ENCODE results near the gene INPP5D. TPM values are rescaled to one million over a fixed set of nuclear protein-coding genes. Genes with fewer than 3 reads are reported as not detected.

INPP5D gene
- total RNA-seq, 4 donors from 2014 or later = 22.8 to 55.3 (median 42.1) TPM

DNA sequence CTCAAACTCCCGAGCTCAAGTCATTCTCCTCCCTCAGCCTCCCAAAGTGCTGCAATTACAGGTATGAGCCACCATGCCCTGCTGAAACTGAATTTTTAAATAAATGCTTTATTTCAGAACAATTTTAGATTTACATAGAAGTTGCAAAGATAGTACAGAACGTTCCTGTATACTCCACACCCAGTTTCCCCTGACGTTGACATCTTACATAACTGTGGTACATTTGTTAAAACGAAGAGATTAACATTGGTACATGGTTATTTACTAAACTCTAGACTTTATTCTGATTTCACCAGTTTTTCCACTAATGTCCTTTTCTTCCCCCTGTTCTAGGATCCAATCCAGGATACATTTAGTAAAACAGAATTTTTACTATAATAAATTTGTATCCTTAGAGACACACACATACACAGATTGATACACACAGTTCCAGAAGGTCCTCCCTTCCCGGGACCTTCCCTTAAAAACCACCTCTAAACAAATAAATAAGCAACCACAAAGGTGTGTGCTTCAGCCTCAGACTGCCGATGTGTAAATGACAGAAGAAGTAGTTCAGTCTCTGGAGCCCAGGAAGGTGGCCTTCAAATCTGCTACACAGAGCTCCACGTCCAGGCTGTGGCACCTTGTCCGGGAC is 20.8 kb upstream of the INPP5D start:
- WGBS, 2 donors = 60 to 72% methylated on average over 8 of the region's 8 CpGs

DNA sequence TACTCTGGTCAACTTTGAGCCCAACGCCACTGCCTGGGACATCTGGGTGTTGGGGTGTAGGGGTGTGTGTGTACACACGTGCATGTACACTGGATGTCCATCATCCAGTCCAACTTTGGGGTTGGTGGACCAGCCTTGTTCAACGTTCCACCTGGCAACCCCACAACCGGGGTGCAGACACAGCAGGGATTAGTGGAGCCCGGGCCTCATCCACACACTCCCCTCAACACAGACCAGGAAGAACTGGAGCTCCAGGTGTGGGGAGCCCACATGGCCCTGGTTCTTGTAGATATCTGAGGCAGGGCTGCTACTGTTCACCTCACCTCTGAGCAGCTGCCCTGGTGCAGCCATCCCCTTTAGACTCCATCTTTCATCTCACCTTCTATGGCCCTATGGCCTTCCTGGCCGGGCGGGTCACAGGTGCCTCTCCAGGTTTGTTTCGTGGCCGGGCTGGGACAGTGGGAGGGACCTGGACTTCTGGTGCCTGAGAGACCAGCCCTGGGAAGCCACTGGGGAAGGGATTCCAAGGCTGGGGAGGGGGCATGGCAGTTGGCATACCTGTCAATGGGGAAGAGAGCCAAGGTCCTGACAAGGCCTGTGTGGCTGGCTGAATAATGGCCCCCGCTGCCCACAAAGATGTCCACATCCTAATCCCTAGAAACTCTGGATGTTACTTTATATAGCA is 20.2 kb upstream of the INPP5D start:
- Histone ChIP-seq H3K9me3 (no peaks in the 10 kb centered on the region), H3K4me1 (peaks cover 0 to 8% (median 0%) of the 10 kb centered on the region in 4 donors), H3K27ac (peak overlapping the region; percentile 56 to 89 (median 72)), H3K27me3 (no peaks in the 10 kb centered on the region), H3K4me3 (no peak overlapping the region), H3K36me3 (no peaks in the 10 kb centered on the region)
- 75 to 88% methylated on average over 9 to 10 of the region's 10 CpGs for WGBS, 2 donors
- no peak for TF ChIP-seq EP300 (IDR thresholded peaks at IDR 0.05)
- TF ChIP-seq POLR2A (IDR thresholded peaks at IDR 0.05) = no peak
- TF ChIP-seq, protein P1, sequence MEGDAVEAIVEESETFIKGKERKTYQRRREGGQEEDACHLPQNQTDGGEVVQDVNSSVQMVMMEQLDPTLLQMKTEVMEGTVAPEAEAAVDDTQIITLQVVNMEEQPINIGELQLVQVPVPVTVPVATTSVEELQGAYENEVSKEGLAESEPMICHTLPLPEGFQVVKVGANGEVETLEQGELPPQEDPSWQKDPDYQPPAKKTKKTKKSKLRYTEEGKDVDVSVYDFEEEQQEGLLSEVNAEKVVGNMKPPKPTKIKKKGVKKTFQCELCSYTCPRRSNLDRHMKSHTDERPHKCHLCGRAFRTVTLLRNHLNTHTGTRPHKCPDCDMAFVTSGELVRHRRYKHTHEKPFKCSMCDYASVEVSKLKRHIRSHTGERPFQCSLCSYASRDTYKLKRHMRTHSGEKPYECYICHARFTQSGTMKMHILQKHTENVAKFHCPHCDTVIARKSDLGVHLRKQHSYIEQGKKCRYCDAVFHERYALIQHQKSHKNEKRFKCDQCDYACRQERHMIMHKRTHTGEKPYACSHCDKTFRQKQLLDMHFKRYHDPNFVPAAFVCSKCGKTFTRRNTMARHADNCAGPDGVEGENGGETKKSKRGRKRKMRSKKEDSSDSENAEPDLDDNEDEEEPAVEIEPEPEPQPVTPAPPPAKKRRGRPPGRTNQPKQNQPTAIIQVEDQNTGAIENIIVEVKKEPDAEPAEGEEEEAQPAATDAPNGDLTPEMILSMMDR (IDR thresholded peaks at IDR 0.05) = no peak
- no peak for DNase-seq (ENCODE audit: low spot score in 2 of 2)

More for the DNA sequence above, 20.8 kb upstream of the INPP5D start:
- no peak for DNase-seq (ENCODE audit: low spot score in 2 of 2)
- TF ChIP-seq EP300 (IDR thresholded peaks at IDR 0.05) = peak; percentile 72 to 91
- TF ChIP-seq POLR2A (IDR thresholded peaks at IDR 0.05) = no peak
- TF ChIP-seq, protein P1 (IDR thresholded peaks at IDR 0.05) = peak in 1 of 5 experiments; percentile 33
- Histone ChIP-seq H3K36me3 (no peaks in the 10 kb centered on the region), H3K9me3 (no peaks in the 10 kb centered on the region), H3K4me3 (no peak overlapping the region), H3K4me1 (peaks cover 0 to 8% (median 0%) of the 10 kb centered on the region in 4 donors), H3K27ac (peak overlapping the region; percentile 56 to 89 (median 72)), H3K27me3 (no peaks in the 10 kb centered on the region)

DNA sequence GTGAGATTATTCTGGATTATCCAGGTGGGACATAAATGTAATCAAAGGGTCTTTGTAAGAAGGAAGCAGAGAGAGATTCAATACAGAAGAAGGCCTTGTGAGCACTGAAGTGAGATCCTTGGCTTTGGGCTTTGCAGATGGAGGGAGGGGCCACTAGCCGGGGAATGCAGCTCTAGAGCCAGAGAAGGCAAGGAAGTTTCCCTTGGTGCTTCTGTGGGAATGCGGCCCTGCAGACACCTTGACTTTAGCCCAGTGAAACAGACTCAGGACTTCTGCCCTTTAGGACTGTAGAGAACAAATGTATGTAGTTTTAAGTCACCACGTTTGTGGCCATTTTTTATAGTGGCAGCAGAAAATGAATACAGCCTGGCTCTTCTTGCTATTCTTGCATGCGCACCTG is 19.6 kb upstream of the INPP5D start:
- H3K27me3 ChIP-seq = no peaks in the 10 kb centered on the region
- no peak for TF ChIP-seq POLR2A (IDR thresholded peaks at IDR 0.05)
- TF ChIP-seq, protein P1 (IDR thresholded peaks at IDR 0.05) = no peak
- no peak for TF ChIP-seq EP300 (IDR thresholded peaks at IDR 0.05)
- H3K4me3 ChIP-seq = no peak overlapping the region
- 73 to 86% methylated on average over 4 of the region's 4 CpGs for WGBS, 2 donors
- no peaks in the 10 kb centered on the region for H3K9me3 ChIP-seq
- H3K4me1 ChIP-seq = peaks cover 0 to 8% (median 0%) of the 10 kb centered on the region in 4 donors
- peak overlapping the region; percentile 56 to 89 (median 72) for H3K27ac ChIP-seq
- no peak for DNase-seq (ENCODE audit: low spot score in 2 of 2)
- no peaks in the 10 kb centered on the region for H3K36me3 ChIP-seq

DNA sequence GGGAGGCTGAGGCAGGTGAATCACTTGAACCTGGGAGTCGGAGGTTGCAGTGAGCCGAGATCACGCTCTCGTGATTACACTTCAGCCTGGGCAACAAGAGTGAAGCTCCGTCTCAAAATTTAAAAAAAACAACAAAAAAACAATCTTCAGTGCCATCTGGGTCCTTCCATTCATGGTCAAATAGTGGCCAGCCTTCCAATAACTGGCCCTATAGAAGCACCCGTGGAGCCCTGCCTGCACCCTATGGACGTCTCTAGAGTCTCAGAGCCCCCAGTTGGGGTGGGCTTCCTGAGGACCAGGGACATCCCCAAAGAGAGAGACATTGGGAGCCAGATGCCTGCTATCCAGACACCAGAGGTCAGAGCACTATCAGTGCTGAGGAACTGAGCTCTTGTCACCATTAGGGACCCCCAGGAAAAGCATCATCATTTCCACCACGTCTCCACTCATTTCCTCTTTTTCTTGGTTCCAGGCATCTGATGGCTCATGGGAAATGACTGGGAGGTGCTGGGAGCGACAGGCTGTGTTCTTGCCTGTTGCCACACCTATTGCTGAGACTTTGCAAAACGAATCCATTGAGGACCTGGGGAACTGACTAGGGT is 18.3 kb upstream of the INPP5D start:
- Histone ChIP-seq H3K4me1 (peaks cover 0 to 8% (median 0%) of the 10 kb centered on the region in 4 donors), H3K27me3 (no peaks in the 10 kb centered on the region), H3K36me3 (no peaks in the 10 kb centered on the region), H3K27ac (no peak overlapping the region), H3K4me3 (no peak overlapping the region), H3K9me3 (no peaks in the 10 kb centered on the region)
- WGBS, 2 donors = 80 to 82% methylated on average over 10 of the region's 10 CpGs
- DNase-seq (ENCODE audit: low spot score in 2 of 2) = no peak
- no peak for TF ChIP-seq POLR2A (IDR thresholded peaks at IDR 0.05)
- no peak for TF ChIP-seq EP300 (IDR thresholded peaks at IDR 0.05)
- TF ChIP-seq, protein P1 (IDR thresholded peaks at IDR 0.05) = no peak

DNA sequence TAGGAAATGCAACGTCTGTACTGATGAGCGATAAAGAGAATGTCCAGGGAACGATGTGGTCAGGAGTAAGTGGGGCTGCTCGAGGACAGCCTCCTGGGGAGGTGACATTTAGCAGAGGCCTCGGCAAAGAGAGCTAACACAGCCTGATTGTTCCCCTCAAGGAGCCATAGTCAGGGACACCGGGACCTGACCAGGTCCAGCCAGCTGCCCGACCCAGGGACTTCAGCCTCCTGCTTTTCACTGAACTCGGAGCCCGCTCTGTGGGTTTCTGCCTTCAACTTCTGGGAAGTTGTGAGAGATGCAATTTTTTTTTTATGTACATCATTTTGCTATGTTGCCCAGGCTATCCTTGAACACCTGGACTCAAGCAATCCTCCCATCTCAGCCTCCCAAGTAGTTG is 17.6 kb upstream of the INPP5D start:
- no peak overlapping the region for H3K27ac ChIP-seq
- peaks cover 0 to 8% (median 0%) of the 10 kb centered on the region in 4 donors for H3K4me1 ChIP-seq
- WGBS, 2 donors = 79 to 83% methylated on average over 9 of the region's 9 CpGs
- H3K9me3 ChIP-seq = no peaks in the 10 kb centered on the region
- DNase-seq (ENCODE audit: low spot score in 2 of 2) = no peak
- TF ChIP-seq EP300 (IDR thresholded peaks at IDR 0.05) (no peak), POLR2A (IDR thresholded peaks at IDR 0.05) (no peak)
- TF ChIP-seq, protein P1 (IDR thresholded peaks at IDR 0.05) = no peak
- H3K4me3 ChIP-seq = no peak overlapping the region
- no peaks in the 10 kb centered on the region for H3K36me3 ChIP-seq
- H3K27me3 ChIP-seq = no peaks in the 10 kb centered on the region
